ENCODE data around the gene DSCAML1.
"Not testable (repeated sequence)": the region's sequence is repeated elsewhere in the genome, so short reads cannot be mapped to it uniquely, and the experiment has no call there.

Gene DSCAML1

GRCh38 chr11:117419482-117420142, 377.4 kb downstream of the DSCAML1 start:
- DNase-seq (ENCODE audit: extremely low read depth in 1 of 2, low read depth in 1 of 2) = no peak

DNA sequence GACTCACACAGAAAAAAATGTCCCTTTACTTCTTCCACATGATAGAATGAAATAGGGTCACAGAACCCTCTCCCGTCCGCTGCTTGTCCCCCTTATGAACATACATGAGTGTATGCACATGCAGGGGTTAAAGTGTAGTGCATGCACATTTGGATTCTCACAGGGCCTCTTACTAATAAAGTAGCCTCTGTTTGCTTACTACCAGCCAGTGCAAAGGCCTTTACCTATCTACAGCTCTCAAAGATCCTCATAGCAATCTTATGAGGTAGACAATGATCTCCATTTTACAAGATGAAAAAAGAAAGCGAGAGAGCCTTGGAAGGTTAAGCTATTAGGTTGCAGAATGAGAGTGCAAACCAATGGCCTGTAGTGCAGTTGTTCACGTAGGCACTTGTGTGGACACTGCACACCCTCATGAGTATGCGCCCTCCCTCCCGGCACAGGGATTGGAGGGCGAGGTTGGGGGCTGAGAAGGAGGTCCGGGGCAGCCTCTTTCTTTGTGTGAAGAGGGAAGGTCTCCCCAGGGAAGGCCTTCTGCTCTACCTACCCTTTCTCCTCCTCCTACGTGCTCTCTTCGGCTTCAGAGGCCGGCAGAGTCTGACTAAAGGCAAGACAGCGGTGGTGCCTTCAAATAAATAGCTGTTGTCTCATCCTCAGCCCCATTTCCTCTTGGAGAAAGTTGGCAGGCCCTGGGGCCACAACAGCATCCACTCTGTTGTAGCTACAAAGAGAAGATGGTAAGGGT, 378.1 kb downstream of the DSCAML1 start:
- no peak for DNase-seq (ENCODE audit: extremely low read depth in 1 of 2, low read depth in 1 of 2)

DNA sequence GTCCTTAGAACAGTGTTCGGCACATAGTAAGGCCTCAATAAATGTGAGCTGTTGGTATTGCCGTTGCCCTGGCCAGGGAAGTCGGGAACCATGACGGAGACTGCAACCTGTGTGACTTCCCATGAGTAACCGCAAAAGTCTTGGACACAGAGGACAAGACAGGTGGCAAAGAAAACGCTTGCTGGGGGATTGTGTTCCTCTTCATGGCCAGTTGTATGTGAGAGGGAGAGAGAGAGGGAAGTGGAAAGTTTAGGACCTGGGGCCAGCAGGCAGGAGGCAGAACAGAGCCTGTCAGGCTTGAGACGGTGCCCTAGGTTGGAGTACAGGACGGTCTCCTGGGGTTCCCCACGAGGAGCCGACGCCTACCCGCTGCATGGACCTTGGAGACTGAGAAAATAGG, 379.2 kb downstream of the DSCAML1 start:
- no peak for DNase-seq (ENCODE audit: extremely low read depth in 1 of 2, low read depth in 1 of 2)

DNA sequence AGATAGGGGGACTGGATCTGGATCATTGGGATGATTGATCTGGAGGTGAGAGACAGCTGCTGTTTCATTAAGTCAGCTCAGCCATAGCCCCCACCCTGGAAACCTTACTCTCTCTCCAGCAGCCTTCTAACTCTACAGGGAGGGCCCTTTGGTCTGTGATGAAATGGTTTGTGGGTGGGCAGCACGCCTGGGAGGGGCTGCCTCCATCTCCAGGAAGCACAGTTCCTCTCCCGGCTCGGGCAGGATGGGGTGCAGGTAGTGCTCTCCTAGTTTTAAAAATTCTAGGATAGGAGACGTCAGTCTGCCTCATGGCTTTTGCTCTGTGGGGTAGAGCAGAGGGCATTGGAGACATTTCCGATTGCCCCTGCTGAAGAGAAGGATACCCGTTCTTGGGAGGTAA, 379.7 kb downstream of the DSCAML1 start:
- no peak for DNase-seq (ENCODE audit: extremely low read depth in 1 of 2, low read depth in 1 of 2)

DNA sequence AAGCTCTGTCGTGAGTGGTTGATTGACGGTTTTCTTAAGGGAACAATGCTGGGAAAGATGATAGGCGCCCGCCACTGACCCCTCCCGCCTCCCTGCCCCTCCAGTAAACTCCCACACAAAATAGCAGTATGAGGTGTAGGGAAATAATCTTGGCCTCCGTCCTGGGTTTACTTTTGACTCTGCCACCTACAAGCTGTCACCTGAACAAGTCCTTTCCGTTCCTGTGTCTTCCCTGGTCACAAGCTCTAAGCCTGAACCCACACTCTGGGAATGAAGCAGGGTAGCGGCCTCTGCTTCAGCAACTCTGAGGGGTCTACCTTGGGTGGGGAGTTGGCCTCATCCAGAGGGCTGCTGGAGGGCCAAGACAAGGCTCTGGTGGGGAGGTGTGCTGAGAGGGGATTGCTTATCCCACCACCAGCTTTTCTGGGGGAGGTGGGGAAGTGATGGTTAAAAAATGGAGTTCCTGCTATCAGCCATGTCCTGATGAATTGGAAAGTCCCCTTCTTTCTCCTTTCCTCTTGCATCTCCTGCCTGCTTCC, 381.6 kb downstream of the DSCAML1 start:
- DNase-seq (ENCODE audit: extremely low read depth in 1 of 2, low read depth in 1 of 2) = no peak

DNA sequence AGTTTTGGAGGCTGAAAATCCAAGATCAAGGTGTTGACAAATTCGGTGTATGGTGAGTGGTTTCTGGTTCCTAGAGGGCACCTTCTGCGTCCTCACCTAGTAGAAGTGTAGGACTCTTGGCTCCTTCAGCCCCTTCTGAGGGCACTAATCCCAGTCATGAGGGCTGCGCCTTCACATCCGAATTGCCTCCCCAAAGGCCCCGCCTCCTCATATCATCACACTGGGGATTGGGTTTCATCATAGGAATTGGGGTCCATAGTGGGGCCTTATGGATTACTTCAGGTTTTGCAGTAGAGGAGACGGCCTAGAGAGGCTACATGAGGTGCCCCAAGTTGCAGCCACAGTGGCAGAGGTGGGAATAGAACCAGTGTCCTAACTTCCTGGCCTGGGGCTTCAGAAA, 382.3 kb downstream of the DSCAML1 start:
- DNase-seq (ENCODE audit: extremely low read depth in 1 of 2, low read depth in 1 of 2) = no peak

- DNase-seq (ENCODE audit: extremely low read depth in 1 of 2, low read depth in 1 of 2) = no peak
These were observed 383.4 kb downstream of the DSCAML1 start for GRCh38 chr11:117413616-117414015.

GRCh38 chr11:117412653-117413275, 384.3 kb downstream of the DSCAML1 start:
- DNase-seq (ENCODE audit: extremely low read depth in 1 of 2, low read depth in 1 of 2) = no peak

DNA sequence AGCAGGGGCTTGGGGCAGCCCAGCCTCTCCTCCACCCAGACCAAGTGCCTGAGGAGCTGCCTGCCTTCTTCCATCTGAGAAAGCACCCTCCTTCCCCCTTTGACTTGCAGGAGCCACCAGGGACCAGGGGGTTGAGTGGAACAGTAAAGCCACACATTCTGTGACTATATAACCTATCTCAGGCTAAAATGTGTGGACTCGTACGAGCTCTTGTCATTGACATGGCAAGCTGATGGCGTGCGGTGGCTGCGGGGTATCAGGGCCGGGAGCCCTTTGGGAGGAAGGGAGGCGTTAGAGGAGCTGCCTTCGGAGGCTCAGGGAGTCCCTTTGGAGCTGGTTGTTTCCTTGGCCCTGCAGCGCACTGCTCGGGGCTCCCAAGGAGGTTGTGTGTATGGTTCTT, 384.8 kb downstream of the DSCAML1 start:
- no peak for DNase-seq (ENCODE audit: extremely low read depth in 1 of 2, low read depth in 1 of 2)

GRCh38 chr11:117411736-117412135, 385.3 kb downstream of the DSCAML1 start:
- DNase-seq (ENCODE audit: extremely low read depth in 1 of 2, low read depth in 1 of 2) = no peak

GRCh38 chr11:117410861-117411710, 385.9 kb downstream of the DSCAML1 start:
- no peak for DNase-seq (ENCODE audit: extremely low read depth in 1 of 2, low read depth in 1 of 2)

DNA sequence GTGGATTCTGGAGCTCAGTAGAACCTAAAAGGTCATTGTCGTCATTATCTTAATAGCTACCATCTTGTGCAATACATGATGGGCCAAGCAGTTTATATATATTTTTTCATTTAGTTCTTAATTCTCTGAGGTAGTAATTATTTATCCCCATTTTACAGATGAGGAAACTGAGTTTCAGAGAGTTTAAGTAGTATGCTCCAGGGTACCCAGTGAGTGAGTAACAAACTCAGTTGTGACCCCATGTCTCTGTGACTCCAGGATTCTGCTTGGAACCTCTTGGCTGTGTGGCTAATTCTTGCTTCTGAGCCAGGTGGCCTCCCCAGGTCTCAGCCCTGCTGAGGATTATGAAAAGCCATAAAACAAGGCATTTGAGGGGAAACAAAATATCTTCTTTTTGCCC, 386.8 kb downstream of the DSCAML1 start:
- DNase-seq (ENCODE audit: extremely low read depth in 1 of 2, low read depth in 1 of 2) = no peak

DNA sequence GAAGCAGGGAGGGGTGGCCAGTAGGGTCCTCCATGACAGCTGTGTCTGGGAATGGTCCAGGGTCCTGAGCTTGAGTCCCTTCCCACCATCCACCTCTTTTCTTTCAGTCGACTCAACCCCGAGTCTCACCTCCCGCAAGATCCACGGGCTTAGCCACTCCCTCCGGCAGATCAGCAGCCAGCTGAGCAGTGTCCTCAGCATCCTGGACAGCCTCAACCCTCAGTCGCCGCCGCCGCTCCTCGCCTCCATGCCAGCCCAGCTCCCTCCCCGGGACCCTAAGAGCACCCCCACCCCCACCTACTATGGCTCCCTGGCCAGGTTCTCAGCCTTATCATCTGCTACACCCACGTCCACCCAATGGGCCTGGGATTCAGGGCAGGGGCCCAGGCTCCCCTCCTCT, 387.5 kb downstream of the DSCAML1 start:
- no peak for DNase-seq (ENCODE audit: extremely low read depth in 1 of 2, low read depth in 1 of 2)

- no peak for DNase-seq (ENCODE audit: extremely low read depth in 1 of 2, low read depth in 1 of 2)
These were observed 388.7 kb downstream of the DSCAML1 start for GRCh38 chr11:117408356-117408755.

GRCh38 chr11:117407016-117407415, 390.0 kb downstream of the DSCAML1 start:
- no peak for DNase-seq (ENCODE audit: extremely low read depth in 1 of 2, low read depth in 1 of 2)

DNA sequence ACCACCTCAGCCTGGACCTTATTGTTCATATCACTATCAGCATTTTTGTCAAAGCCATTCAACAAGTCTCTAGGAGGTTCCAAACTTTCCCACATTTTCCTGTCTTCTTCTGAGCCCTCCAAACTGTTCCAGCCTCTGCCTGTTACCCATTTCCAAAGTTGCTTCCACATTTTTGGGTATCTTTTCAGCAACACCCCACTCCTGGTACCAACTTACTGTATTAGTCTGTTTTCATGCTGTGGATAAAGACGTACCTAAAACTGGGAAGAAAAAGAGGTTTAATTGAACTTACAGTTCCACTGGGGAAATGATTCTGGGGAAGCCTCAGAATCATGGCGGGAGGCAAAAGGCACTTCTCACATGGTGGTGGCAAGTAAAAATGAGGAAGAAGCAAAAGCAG, 391.1 kb downstream of the DSCAML1 start:
- DNase-seq (ENCODE audit: extremely low read depth in 1 of 2, low read depth in 1 of 2) = not testable (repeated sequence)

- DNase-seq (ENCODE audit: extremely low read depth in 1 of 2, low read depth in 1 of 2) = not testable (repeated sequence)
These were observed 397.7 kb downstream of the DSCAML1 start for GRCh38 chr11:117399100-117399840.

- DNase-seq (ENCODE audit: extremely low read depth in 1 of 2, low read depth in 1 of 2) = not testable (repeated sequence)
These were observed 398.4 kb downstream of the DSCAML1 start for GRCh38 chr11:117398618-117399017.

- no peak for DNase-seq (ENCODE audit: extremely low read depth in 1 of 2, low read depth in 1 of 2)
These were observed 400.0 kb downstream of the DSCAML1 start for GRCh38 chr11:117396970-117397369.

DNA sequence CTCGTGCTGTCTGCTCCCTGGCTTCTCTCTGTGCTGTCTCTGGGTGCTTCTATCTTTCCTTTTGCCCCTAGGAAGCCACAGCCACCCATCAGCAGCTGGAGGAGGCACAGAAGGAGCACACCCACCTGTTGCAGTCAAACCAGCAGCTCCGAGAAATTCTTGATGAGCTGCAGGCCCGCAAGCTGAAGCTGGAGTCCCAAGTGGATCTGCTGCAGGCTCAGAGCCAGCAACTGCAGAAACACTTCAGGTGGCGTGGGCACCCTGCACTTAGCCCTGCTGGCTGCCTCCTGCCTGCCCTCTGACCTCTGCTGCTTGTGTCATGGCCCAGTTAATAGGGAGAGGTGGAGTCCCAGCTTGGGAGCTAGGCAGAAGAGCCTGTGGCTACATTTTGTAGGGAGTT, 401.5 kb downstream of the DSCAML1 start:
- DNase-seq (ENCODE audit: extremely low read depth in 1 of 2, low read depth in 1 of 2) = no peak
